HG02763 (cell line): ENCODE measurements around the gene GFY.
"Not testable (repeated sequence)": the region's sequence is repeated elsewhere in the genome, so short reads cannot be mapped to it uniquely, and the experiment has no call there.

Experiments used
- ATAC-seq: cut with Tn5 transposase; IDR thresholded peaks from one replicate; pipeline ENCODE4 v1.9.1; 2021; ENCODE audit warnings: mild to moderate bottlenecking, moderate library complexity; ENCODE audit not compliant: unreplicated experiment

Gene GFY

GRCh38 chr19:49468199-49468598 lies 43.0 kb downstream of the GFY start:
- ATAC-seq: no peak

- no peak for ATAC-seq
These were observed 43.7 kb downstream of the GFY start for GRCh38 chr19:49468746-49469447.

GRCh38 chr19:49469828-49470614 lies 44.8 kb downstream of the GFY start:
- ATAC-seq: peak; percentile 45

- ATAC-seq: no peak
These were observed 45.4 kb downstream of the GFY start for GRCh38 chr19:49470615-49470978.

- no peak for ATAC-seq
These were observed 47.7 kb downstream of the GFY start for GRCh38 chr19:49472936-49473335.

GRCh38 chr19:49473501-49473867 lies 48.3 kb downstream of the GFY start:
- not testable (repeated sequence) for ATAC-seq

GRCh38 chr19:49473868-49474541 lies 48.8 kb downstream of the GFY start, which contains the start of gene FLT3LG:
TSS of gene FLT3LG (plus strand) at chr19:49474215. CDS start at chr19:49474640, 425 bp downstream.
- peak; percentile 62 for ATAC-seq

- no peak for ATAC-seq
These were observed 49.3 kb downstream of the GFY start for GRCh38 chr19:49474542-49474924.

- ATAC-seq: no peak
These were observed 50.2 kb downstream of the GFY start for GRCh38 chr19:49475191-49475917.

GRCh38 chr19:49475995-49476880 lies 51.0 kb downstream of the GFY start:
- no peak for ATAC-seq
